OCI-LY7 (cell line): ENCODE results near the gene NCOA5. TPM values are rescaled to one million over a fixed set of nuclear protein-coding genes. Genes with fewer than 3 reads are reported as not detected.

Experiments
- BruUV-seq: library from RNA; stranded (reverse); fragments of 400-500 nt; replicated peaks from 2 replicates; lab custom pipeline; 2021; lab: Mats Ljungman, UMichigan
- CTCF ChIA-PET: fragments of 300-600 bp; sonication (Branson Sonifier 250); formaldehyde crosslinking; loops from one replicate; lab custom pipeline; 2022; ENCODE audit warnings: antibody characterized with exemption; ENCODE audit not compliant: unreplicated experiment; lab: Charles Lee
- POLR2A ChIA-PET: fragments of 300-600 bp; sonication (Branson Sonifier 250); formaldehyde crosslinking; loops from one replicate; lab custom pipeline; 2022; ENCODE audit warnings: antibody characterized with exemption; lab: Charles Lee
- DNase-seq: peaks from one replicate; pipeline ENCODE4 v3.0.0-alpha.2; 2015; ENCODE audit warnings: low spot score
- H2AFZ ChIP-seq: fragments of 200-600 bp; sonication (generic), shearing (Covaris generic); 2 replicates; pipeline ENCODE4 v1.6.1; 2014; ENCODE audit warnings: mild to moderate bottlenecking, antibody characterized with exemption, low read length, moderate library complexity
- H3K27ac ChIP-seq: fragments of 200-600 bp; sonication (generic); 2 replicates; pipeline ENCODE4 v1.5.1; 2014; ENCODE audit warnings: mixed run types, low read depth, mild to moderate bottlenecking, moderate library complexity, low read length, inconsistent platforms; ENCODE audit not compliant: poor library complexity, severe bottlenecking
- H3K36me3 ChIP-seq: fragments of 200-600 bp; sonication (generic); 2 replicates; pipeline ENCODE4 v1.6.1; 2014; ENCODE audit warnings: mild to moderate bottlenecking, antibody characterized with exemption, low read length, moderate library complexity, mixed read lengths; ENCODE audit not compliant: insufficient read depth
- H3K4me1 ChIP-seq: fragments of 200-600 bp; sonication (generic); 2 replicates; pipeline ENCODE4 v1.5.1; 2014; ENCODE audit warnings: mild to moderate bottlenecking, low read length; ENCODE audit not compliant: insufficient read depth, poor library complexity, severe bottlenecking
- H3K4me2 ChIP-seq: fragments of 200-600 bp; sonication (generic); 2 replicates; pipeline ENCODE4 v1.6.1; 2014; ENCODE audit warnings: mild to moderate bottlenecking, low read length
- H3K4me3 ChIP-seq: fragments of 200-600 bp; sonication (generic); 2 replicates; pipeline ENCODE4 v1.5.1; 2014; ENCODE audit warnings: mild to moderate bottlenecking, low read depth, low read length; ENCODE audit not compliant: poor library complexity, severe bottlenecking
- H3K79me2 ChIP-seq: fragments of 200-600 bp; sonication (generic); 2 replicates; pipeline ENCODE4 v1.6.1; 2016; ENCODE audit warnings: low read depth, mild to moderate bottlenecking, low read length, moderate library complexity, mixed read lengths; ENCODE audit not compliant: insufficient read depth
- H3K9me2 ChIP-seq: fragments of 200-600 bp; sonication (generic); 2 replicates; pipeline ENCODE4 v1.6.1; 2016; ENCODE audit warnings: mild to moderate bottlenecking, low read length, mixed read lengths; ENCODE audit not compliant: insufficient read depth
- H3K9me3 ChIP-seq: fragments of 200-600 bp; sonication (generic); 2 replicates; pipeline ENCODE4 v1.6.1; 2014; ENCODE audit warnings: mild to moderate bottlenecking, mixed run types, low read length, mixed read lengths
- H4K20me1 ChIP-seq: fragments of 200-600 bp; sonication (generic); 2 replicates; pipeline ENCODE4 v1.6.1; 2014; ENCODE audit warnings: mild to moderate bottlenecking, antibody characterized with exemption, low read length, moderate library complexity, mixed read lengths; ENCODE audit not compliant: insufficient read depth
- CTCF ChIP-seq: fragments of 200-600 bp; sonication (generic); conservative IDR thresholded peaks from 2 replicates; pipeline ENCODE4 v1.5.1; 2014; ENCODE audit warnings: mild to moderate bottlenecking, antibody characterized with exemption, low read length, moderate library complexity, mixed read lengths
- EZH2phosphoT487 ChIP-seq: fragments of 200-600 bp; sonication (generic); IDR thresholded peaks from 2 replicates; pipeline ENCODE4 v1.6.1; 2018; ENCODE audit warnings: low read depth, borderline replicate concordance, mild to moderate bottlenecking, mixed run types, antibody characterized with exemption, low read length, moderate library complexity, mixed read lengths
- intact Hi-C: fragments of 100-400 bp; cut with micrococcal nuclease; formaldehyde crosslinking; loops from one replicate; pipeline ENCODE4 v1.10.0; 2022; ENCODE audit not compliant: unreplicated experiment
- total RNA-seq, 2 experiments: library from RNA; depleted of rRNA in 1 of 2; stranded (reverse); fragments of >200 nt in 1 of 2; shearing (Covaris generic) in 1 of 2; gene quantifications; 2 replicates each; pipeline ENCODE4 v1.2.3, GENCODE V29; 2014 to 2022

NCOA5 gene
- total RNA-seq, 2 experiments from 2014 or later = 23.4 to 33.7 TPM

- no peak overlapping the region for H3K4me3 ChIP-seq
- TF ChIP-seq EZH2phosphoT487 = no peak
- no peak for TF ChIP-seq CTCF
- DNase-seq = no peak
- no peaks in the 10 kb centered on the region for H4K20me1 ChIP-seq
- no peaks in the 10 kb centered on the region for H3K79me2 ChIP-seq
- CTCF ChIA-PET = no interaction called here
- no TSS peak for BruUV-seq
- H3K4me2 ChIP-seq = no peak overlapping the region
- H3K27ac ChIP-seq = no peak overlapping the region
- intact Hi-C loops = no loop called here
- no peaks in the 10 kb centered on the region for H3K4me1 ChIP-seq
- H3K9me3 ChIP-seq = no peaks in the 10 kb centered on the region
- H2AFZ ChIP-seq = no peak overlapping the region
- POLR2A ChIA-PET = no interaction called here
- H3K36me3 ChIP-seq = no peaks in the 10 kb centered on the region
- H3K9me2 ChIP-seq = no peaks in the 10 kb centered on the region
These were observed 43.0 kb downstream of the NCOA5 start for GRCh38 chr20:46046588-46047310.

GRCh38 chr20:46044896-46045295 is 44.9 kb downstream of the NCOA5 start:
- Histone ChIP-seq H3K9me2 (no peaks in the 10 kb centered on the region), H3K27ac (no peak overlapping the region), H3K4me1 (no peaks in the 10 kb centered on the region), H3K9me3 (no peaks in the 10 kb centered on the region), H3K79me2 (no peaks in the 10 kb centered on the region), H3K4me3 (no peak overlapping the region), H2AFZ (no peak overlapping the region), H4K20me1 (no peaks in the 10 kb centered on the region), H3K36me3 (no peaks in the 10 kb centered on the region), H3K4me2 (no peak overlapping the region)
- BruUV-seq = no TSS peak
- intact Hi-C loops = no loop called here
- CTCF ChIA-PET = no interaction called here
- DNase-seq = no peak
- POLR2A ChIA-PET = no interaction called here
- TF ChIP-seq CTCF (no peak), EZH2phosphoT487 (no peak)

- no peaks in the 10 kb centered on the region for H4K20me1 ChIP-seq
- H3K27ac ChIP-seq = no peak overlapping the region
- no peak for DNase-seq
- no peak overlapping the region for H3K4me2 ChIP-seq
- intact Hi-C loops = no loop called here
- ChIA-PET CTCF (no interaction called here), POLR2A (no interaction called here)
- H2AFZ ChIP-seq = no peak overlapping the region
- H3K4me1 ChIP-seq = no peaks in the 10 kb centered on the region
- no peaks in the 10 kb centered on the region for H3K36me3 ChIP-seq
- no peak for TF ChIP-seq CTCF
- H3K4me3 ChIP-seq = no peak overlapping the region
- no TSS peak for BruUV-seq
- no peaks in the 10 kb centered on the region for H3K79me2 ChIP-seq
- H3K9me3 ChIP-seq = no peaks in the 10 kb centered on the region
- H3K9me2 ChIP-seq = no peaks in the 10 kb centered on the region
These were observed 46.2 kb downstream of the NCOA5 start for GRCh38 chr20:46043556-46043955.
